ENCODE data around the gene SLC16A3.
"Not testable (repeated sequence)": the region's sequence is repeated elsewhere in the genome, so short reads cannot be mapped to it uniquely, and the experiment has no call there.

Gene SLC16A3

DNA sequence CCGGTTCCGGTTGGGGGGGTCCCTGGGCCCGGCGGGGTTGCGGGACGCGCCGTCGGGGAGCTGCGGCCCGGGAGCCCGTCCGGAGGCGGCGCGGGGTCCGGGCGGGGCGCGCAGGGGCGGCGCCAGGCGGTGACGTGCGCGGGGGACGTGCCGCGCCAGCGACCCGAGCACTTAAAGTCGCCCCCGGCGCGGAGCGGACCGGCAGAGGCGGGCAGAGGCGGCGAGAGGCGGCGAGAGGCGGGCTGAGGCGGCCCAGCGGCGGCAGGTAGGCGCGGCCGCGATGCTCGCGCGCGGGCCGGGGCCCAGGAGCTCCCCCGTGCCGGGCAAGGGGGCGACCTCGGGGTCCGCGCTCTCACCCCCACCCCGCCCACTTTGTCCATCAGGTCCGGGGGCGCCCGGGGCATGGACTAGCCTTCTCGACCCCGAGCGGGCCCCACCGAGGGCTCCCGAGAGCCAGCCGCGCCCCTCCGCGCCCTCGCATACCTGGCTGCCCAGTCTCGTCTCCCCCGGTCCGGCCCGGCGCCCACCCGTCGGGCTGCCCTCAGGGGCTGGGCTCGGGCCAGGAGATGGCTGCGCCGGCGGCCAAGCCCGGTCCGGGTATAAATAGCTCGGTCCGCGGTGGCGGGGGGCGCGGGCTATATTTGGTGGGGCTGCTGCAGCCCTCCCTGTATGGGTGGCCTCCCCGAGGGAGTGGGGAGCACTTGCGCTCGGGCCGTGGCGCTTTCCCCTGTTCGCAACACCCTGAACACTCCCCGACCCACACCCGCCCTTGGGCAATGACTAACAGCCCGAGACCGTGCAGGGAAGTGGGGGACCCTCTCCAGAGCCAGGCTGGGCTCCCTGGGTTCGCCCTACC lies at the start of gene SLC16A3:
TSS of gene SLC16A3 (plus strand) at position 201 of the 856 bp plus-strand sequence. CDS start 6,967 bp downstream, outside the sequence.
- peaks cover 40% of the 10 kb centered on the region; the same call in 1 of the 2 replicates for H3K27me3 ChIP-seq
- peaks cover 70% of the 10 kb centered on the region for H3K4me1 ChIP-seq
- TF ChIP-seq Cebpa-rat (IDR thresholded peaks at IDR 0.05) = no peak
- H4K20me1 ChIP-seq = peaks cover 49% of the 10 kb centered on the region
- no peaks in the 10 kb centered on the region for H3K9me3 ChIP-seq
- H3K27ac ChIP-seq = peak within 1 kb of the TSS; percentile 80
- H3K36me3 ChIP-seq = no peaks in the 10 kb centered on the region
- H3K9ac ChIP-seq = peak within 1 kb of the TSS; percentile 84
- peak within 1 kb of the TSS; percentile 90 for H3K4me3 ChIP-seq
- H3K4me2 ChIP-seq = peak within 1 kb of the TSS; percentile 99

DNA sequence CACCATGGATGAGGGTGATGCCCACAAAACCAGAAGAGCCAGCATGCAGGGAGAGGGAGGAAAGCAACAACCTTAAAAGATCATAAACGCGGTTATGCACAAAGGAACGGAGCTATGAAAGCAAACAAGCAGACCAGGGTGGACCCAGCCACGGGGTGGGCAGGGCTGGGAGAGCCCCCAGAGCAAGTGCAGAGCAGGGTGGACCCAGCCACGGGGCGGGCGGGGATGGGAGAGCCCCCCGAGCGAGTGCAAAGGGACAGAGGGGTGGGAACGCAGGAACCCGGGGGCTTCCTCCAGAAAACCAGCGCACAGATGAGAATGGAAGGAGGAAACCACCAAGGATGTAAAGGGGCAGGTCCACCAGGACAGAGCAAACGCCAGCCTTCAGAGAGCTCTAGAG lies 49.4 kb upstream of the SLC16A3 start:
- Histone ChIP-seq H3K4me1 (peaks cover 56% of the 10 kb centered on the region), H3K9me3 (no peaks in the 10 kb centered on the region), H3K4me2 (peak overlapping the region; percentile 24; the same call in 1 of the 2 replicates), H3K4me3 (no peak overlapping the region), H4K20me1 (no peaks in the 10 kb centered on the region), H3K36me3 (peaks cover 22% of the 10 kb centered on the region), H3K27ac (no peak overlapping the region), H3K27me3 (no peaks in the 10 kb centered on the region), H3K9ac (no peak overlapping the region)
- TF ChIP-seq Cebpa-rat (IDR thresholded peaks at IDR 0.05) = no peak

DNA sequence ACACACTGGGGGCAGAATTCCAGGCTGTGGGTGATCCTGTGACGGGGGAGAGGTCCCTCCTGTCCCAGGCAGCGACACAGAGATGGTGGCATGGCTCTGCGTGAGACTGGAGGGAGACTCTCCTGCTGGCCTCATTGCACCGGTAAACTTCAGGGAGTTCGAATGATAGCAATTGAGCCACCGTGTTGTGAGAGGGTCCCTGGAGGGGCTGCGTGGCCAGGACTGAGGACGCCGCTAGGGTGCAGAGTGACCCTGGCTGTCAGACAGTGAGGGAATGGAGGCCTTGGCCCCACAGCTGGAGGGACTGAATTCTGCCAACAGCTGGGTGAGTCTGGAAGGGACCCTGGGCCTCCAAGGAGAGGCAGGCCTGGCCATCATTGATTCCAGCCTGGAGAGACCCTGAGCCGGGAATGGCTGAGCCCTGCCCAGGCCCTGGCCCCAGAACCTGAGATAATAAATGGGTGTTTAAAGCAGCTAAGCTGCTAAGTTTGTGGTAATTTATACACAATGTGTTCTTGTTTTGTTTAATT lies 48.8 kb upstream of the SLC16A3 start:
- Histone ChIP-seq H3K4me3 (no peak overlapping the region), H3K9ac (no peak overlapping the region), H3K27me3 (no peaks in the 10 kb centered on the region), H3K4me1 (peaks cover 62% of the 10 kb centered on the region), H4K20me1 (no peaks in the 10 kb centered on the region), H3K27ac (no peak overlapping the region), H3K9me3 (no peaks in the 10 kb centered on the region), H3K4me2 (peak overlapping the region; percentile 24), H3K36me3 (peaks cover 27% of the 10 kb centered on the region)
- TF ChIP-seq Cebpa-rat (IDR thresholded peaks at IDR 0.05) = no peak

DNA sequence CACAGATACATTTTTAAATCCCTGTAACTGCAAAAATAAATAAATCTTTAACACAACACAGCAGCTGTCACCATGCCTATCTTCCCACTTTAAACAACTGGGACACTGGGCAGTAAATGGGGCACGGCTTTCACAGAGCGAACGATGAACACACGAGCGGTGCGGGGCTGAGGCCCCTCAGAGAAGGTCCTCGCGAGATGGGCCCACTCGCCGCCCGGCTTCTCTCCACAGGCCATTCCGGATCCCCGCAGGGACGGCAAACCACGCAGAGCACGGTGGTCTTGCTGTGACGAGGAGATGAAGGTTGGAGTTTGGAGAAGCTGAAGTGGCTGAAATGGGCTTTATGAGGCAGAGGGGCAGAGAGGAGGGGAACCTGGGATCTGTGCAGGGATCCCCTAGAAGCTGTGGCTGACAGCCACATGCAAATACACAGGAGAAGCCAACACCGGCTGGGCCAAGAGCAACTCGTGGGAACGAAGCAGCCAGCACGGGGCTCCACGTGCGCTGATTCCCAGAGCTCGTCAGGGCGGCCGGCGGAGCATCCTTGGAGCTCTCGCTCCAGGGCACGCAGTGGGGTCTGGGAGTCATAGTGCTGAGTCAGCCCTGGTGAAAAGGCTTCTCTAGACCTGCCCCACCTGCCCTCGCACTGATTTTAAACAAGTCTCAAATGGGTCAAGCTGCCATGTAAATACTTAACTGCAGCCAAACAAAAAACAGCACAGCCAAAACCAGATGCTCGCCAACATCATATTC lies 47.9 kb upstream of the SLC16A3 start:
- H3K36me3 ChIP-seq = peaks cover 28% of the 10 kb centered on the region
- peaks cover 69% of the 10 kb centered on the region for H3K4me1 ChIP-seq

DNA sequence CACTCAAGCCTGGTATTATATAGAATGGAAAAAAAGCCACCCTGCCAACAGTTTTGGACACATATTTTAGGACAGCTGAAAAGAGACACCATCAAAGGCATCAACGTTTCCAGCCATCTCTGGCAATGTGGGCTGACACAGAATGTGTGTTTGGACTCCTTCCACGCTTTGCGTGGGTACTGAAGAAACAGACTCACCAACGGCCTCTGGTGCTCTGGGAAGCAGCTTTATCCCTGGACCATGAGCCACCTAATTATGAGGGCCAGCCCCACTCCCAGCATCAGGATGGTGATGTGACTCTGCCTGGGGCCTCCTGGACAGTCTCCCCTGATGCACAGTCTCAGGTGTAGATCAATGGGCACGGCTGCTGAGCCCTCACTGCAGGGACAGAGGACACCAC lies 44.1 kb upstream of the SLC16A3 start:
- Histone ChIP-seq H3K36me3 (peaks cover 29% of the 10 kb centered on the region), H3K27ac (no peak overlapping the region), H3K4me1 (peaks cover 42% of the 10 kb centered on the region), H3K9me3 (no peaks in the 10 kb centered on the region), H3K4me2 (peak overlapping the region; percentile 60), H3K4me3 (no peak overlapping the region), H3K27me3 (no peaks in the 10 kb centered on the region), H4K20me1 (no peaks in the 10 kb centered on the region), H3K9ac (no peak overlapping the region)
- TF ChIP-seq Cebpa-rat (IDR thresholded peaks at IDR 0.05) = no peak

More for the DNA sequence above, 47.9 kb upstream of the SLC16A3 start:
- no peaks in the 10 kb centered on the region for H4K20me1 ChIP-seq
- H3K27me3 ChIP-seq = no peaks in the 10 kb centered on the region
- H3K9ac ChIP-seq = no peak overlapping the region
- no peak overlapping the region for H3K27ac ChIP-seq
- no peak for TF ChIP-seq Cebpa-rat (IDR thresholded peaks at IDR 0.05)
- no peaks in the 10 kb centered on the region for H3K9me3 ChIP-seq
- H3K4me2 ChIP-seq = no peak overlapping the region
- H3K4me3 ChIP-seq = no peak overlapping the region

DNA sequence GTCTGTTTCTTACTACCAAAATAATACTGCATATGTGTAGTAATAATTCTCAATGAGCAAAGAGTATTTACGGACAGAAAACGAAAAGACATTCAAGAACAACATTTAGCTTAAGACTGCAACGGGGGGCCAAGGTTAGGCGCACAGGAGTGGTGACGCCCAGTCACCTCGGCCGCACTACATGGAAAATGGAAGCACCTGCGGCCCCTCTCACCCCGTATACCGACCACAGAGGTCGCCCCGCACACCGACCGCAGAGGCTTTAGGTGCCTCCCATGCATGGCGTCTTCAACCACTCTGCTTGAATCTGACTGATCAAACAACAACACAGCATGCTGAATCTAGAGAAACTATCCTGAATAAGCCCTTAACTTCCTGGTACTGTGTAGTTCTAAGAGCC lies 42.6 kb upstream of the SLC16A3 start:
- no peak overlapping the region for H3K9ac ChIP-seq
- H3K36me3 ChIP-seq = peaks cover 25% of the 10 kb centered on the region
- H3K4me1 ChIP-seq = peaks cover 38% of the 10 kb centered on the region
- TF ChIP-seq Cebpa-rat (IDR thresholded peaks at IDR 0.05) = no peak
- no peaks in the 10 kb centered on the region for H4K20me1 ChIP-seq
- H3K27ac ChIP-seq = no peak overlapping the region
- H3K4me2 ChIP-seq = no peak overlapping the region
- H3K27me3 ChIP-seq = no peaks in the 10 kb centered on the region
- no peak overlapping the region for H3K4me3 ChIP-seq
- H3K9me3 ChIP-seq = no peaks in the 10 kb centered on the region

DNA sequence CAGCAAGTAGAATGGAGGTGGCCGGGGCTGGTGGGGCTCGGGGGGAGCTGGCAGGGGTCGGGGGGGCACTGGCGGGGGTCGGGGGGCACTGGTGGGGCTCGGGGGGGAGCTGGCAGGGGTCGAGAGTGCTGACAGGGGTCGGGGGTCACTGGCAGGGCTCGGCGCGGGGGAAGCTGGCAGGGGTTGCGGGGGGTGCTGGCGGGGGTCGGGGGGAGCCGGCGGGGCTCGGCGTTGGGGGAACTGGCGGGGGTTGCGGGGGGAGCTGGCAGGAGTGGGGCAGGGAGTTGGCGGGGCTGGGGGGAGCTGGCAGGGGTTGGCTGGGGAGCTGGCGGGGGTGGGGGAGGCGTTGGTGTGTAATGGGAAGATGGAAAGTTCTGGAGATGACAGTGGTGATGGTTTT lies 41.3 kb upstream of the SLC16A3 start:
- Histone ChIP-seq H3K9me3 (no peaks in the 10 kb centered on the region), H3K36me3 (peaks cover 32% of the 10 kb centered on the region), H4K20me1 (no peaks in the 10 kb centered on the region), H3K9ac (no peak overlapping the region), H3K4me1 (peaks cover 38% of the 10 kb centered on the region), H3K4me3 (no peak overlapping the region), H3K4me2 (no peak overlapping the region), H3K27me3 (no peaks in the 10 kb centered on the region), H3K27ac (no peak overlapping the region)
- TF ChIP-seq Cebpa-rat (IDR thresholded peaks at IDR 0.05) = no peak

DNA sequence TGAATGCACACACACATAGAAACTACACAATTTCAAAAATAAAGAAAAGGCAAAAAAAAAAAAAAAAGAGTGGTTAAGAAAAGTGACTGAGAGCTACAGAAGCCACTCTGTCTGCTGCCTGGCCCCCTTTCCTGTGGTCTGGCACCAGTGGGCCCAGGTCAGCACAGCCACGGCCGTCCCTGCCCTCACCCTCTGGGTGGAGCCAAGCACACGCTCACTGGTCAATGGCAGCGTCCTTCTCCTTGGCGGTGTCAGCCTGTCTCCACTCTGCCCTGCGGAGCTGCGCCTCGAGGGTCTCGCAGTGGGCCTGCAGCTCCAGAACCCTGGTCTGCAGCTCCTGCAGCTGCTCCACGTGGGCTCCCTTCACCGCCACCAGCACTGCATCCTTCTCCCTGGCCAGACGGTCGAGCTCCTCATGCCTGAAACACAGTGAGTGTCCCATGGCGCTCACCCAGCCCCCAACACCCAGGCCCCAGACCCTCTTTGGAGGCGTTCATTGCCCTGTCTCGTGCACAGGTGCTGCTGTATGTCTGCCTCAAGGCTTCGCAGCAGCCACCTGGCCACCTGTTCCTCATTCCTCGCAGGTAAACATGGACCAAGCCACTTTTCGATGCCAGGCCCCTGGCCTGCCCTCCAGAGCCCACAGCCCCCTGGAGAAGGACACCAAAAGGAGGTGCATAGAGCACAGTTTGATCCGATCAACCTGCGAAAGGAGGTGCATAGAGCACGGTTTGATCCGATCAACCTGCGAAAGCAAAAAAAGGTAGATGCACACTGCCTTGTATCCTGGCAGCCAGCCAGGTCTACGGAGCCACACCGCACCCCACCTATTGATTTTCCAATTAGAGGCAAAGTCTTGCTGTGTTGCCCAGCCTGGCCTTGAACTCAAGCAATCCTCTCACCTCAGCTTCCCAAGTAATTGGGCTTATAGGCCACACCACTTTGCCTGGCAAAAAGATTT lies 40.6 kb upstream of the SLC16A3 start:
- no peak for TF ChIP-seq Cebpa-rat (IDR thresholded peaks at IDR 0.05)
- no peaks in the 10 kb centered on the region for H4K20me1 ChIP-seq
- H3K36me3 ChIP-seq = peaks cover 39% of the 10 kb centered on the region
- no peak overlapping the region for H3K4me2 ChIP-seq
- H3K4me3 ChIP-seq = no peak overlapping the region
- peaks cover 36% of the 10 kb centered on the region for H3K4me1 ChIP-seq
- H3K9ac ChIP-seq = no peak overlapping the region
- no peaks in the 10 kb centered on the region for H3K27me3 ChIP-seq
- no peak overlapping the region for H3K27ac ChIP-seq
- no peaks in the 10 kb centered on the region for H3K9me3 ChIP-seq

DNA sequence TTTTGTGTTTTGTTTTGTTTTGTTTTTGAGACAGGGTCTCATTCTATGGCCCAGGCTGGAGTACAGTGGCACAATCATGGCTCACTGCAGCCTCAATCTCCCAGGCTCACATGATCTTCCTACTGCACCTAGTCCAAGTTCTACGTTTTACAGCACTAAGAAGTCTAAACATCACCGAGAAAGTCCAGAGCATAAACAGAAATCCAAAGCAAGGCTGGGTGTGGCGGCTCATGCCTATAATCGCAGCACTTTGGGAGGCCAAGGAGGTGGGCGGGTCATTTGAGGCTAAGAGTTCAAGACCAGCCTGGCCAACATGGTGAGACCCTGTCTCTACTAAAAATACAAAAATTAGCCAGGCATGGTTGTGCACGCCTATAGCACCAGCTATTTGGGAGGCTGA lies 35.8 kb upstream of the SLC16A3 start:
- H3K4me3 ChIP-seq, H3K9me3 ChIP-seq, H4K20me1 ChIP-seq, H3K27me3 ChIP-seq, H3K27ac ChIP-seq, H3K9ac ChIP-seq: not testable (repeated sequence)
- Histone ChIP-seq H3K36me3 (peaks cover 66% of the 10 kb centered on the region), H3K4me2 (peak overlapping the region; percentile 29), H3K4me1 (peaks cover 11% of the 10 kb centered on the region)

All from BLaER1 (cell line).